NCI-H1436 (cell line): Measurements from ENCODE around the gene CNTN4.

Source experiments
- DNase-seq: peaks from one replicate; lab custom pipeline; 2025; lab: John Stamatoyannopoulos, UW

CNTN4 gene

GRCh38 chr3:2597615-2598014, 498.9 kb downstream of the CNTN4 start:
- DNase-seq = no peak

GRCh38 chr3:2599471-2599870, 500.8 kb downstream of the CNTN4 start:
- DNase-seq = no peak

- DNase-seq = no peak
Measured at GRCh38 chr3:2603692-2604289, 505.1 kb downstream of the CNTN4 start.

- DNase-seq = no peak
Measured at GRCh38 chr3:2614578-2614977, 515.9 kb downstream of the CNTN4 start.

- no peak for DNase-seq
Measured at GRCh38 chr3:2615080-2615479, 516.4 kb downstream of the CNTN4 start.

- no peak for DNase-seq
Measured at GRCh38 chr3:2623436-2623835, 524.8 kb downstream of the CNTN4 start.

- no peak for DNase-seq
Measured at GRCh38 chr3:2628117-2628516, 529.5 kb downstream of the CNTN4 start.

- no peak for DNase-seq
Measured at GRCh38 chr3:2635511-2635910, 536.8 kb downstream of the CNTN4 start.

- DNase-seq = no peak
Measured at GRCh38 chr3:2643606-2644005, 544.9 kb downstream of the CNTN4 start.

- no peak for DNase-seq
Measured at GRCh38 chr3:2645001-2645400, 546.3 kb downstream of the CNTN4 start.

GRCh38 chr3:2650746-2651145, 552.1 kb downstream of the CNTN4 start:
- DNase-seq = no peak

- DNase-seq = no peak
Measured at GRCh38 chr3:2652386-2652785, 553.7 kb downstream of the CNTN4 start.

- DNase-seq = no peak
Measured at GRCh38 chr3:2653706-2654105, 555.0 kb downstream of the CNTN4 start.

- DNase-seq = no peak
Measured at GRCh38 chr3:2655229-2655701, 556.6 kb downstream of the CNTN4 start.

- no peak for DNase-seq
Measured at GRCh38 chr3:2656806-2657777, 558.4 kb downstream of the CNTN4 start.

GRCh38 chr3:2657971-2658370, 559.3 kb downstream of the CNTN4 start:
- DNase-seq = no peak

GRCh38 chr3:2659896-2660295, 561.2 kb downstream of the CNTN4 start:
- DNase-seq = no peak

GRCh38 chr3:2661078-2661477, 562.4 kb downstream of the CNTN4 start:
- DNase-seq = no peak

GRCh38 chr3:2677501-2677900, 578.8 kb downstream of the CNTN4 start:
- no peak for DNase-seq

- no peak for DNase-seq
Measured at GRCh38 chr3:2680236-2680635, 581.6 kb downstream of the CNTN4 start.

GRCh38 chr3:2684046-2684445, 585.4 kb downstream of the CNTN4 start:
- DNase-seq = no peak

GRCh38 chr3:2686816-2687502, 588.3 kb downstream of the CNTN4 start:
- DNase-seq = no peak

GRCh38 chr3:2697589-2697988, 598.9 kb downstream of the CNTN4 start:
- DNase-seq = no peak
